ENCODE data around the gene SPG7.

DNA sequence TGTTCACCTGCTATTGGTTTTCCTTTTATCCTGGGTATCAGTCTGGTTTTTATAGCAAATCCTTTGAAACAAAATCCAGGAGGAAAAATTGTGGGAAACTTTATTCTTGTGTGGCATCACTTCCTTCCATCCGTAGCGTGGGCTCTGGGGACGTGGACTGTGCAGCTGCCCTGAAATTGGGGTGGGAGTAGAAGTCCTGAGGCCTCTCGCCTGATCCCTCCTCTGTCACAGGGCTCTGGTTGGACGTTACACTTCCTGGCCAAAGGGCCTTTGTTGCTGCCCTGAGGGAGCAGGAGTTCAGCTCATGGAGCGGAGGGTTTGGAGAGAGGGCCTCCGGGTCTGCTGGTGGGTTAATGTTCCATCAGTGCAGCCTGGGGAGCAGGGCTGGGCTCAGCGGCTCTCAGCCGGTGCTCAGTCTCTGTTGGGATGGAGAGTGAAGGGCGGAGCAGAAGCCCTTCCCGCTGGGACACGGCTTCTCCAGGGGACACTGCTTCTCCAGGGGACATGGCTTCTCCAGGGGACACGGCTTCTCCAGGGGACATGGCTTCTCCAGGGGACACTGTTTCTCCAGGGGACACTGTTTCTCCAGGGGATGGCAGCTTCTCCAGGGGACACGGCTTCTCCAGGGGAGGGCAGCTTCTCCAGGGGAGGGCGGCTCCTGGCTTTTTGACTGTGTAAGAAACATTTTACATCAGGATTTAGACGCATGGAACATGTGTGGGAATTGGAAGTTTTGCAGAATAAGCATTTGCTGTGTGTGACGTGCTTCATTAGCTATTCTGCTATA is 37.0 kb downstream of the SPG7 start:
- TF ChIP-seq SP1 (IDR thresholded peaks at IDR 0.05) (no peak), ZNF384 (IDR thresholded peaks at IDR 0.05) (no peak), BHLHE40 (IDR thresholded peaks at IDR 0.05; ENCODE audit: borderline replicate concordance) (no peak), FOXM1 (IDR thresholded peaks at IDR 0.05; ENCODE audit: borderline replicate concordance) (no peak), SUZ12 (IDR thresholded peaks at IDR 0.05) (no peak), L3MBTL2 (conservative IDR thresholded peaks at IDR 0.05) (no peak), CTBP1 (IDR thresholded peaks at IDR 0.05; ENCODE audit: borderline replicate concordance) (no peak), FOXA1 (IDR thresholded peaks at IDR 0.05) (no peak), TARDBP (IDR thresholded peaks at IDR 0.05) (no peak), LEF1 (IDR thresholded peaks at IDR 0.05; ENCODE audit: borderline replicate concordance) (no peak), FOXK2 (IDR thresholded peaks at IDR 0.05) (no peak)
